Pancreas (tissue), 10 donors: ENCODE results near the gene ZNF385A. TPM values are rescaled to one million over a fixed set of nuclear protein-coding genes. Genes with fewer than 3 reads are reported as not detected.

Experiments used
- ATAC-seq, 4 donors: fragments of 200-7000 bp; cut with Tn5 transposase; one replicate each; pipeline versions ENCODE4 v1.8.0 to v1.9.1; 2020; ENCODE audit warnings: mild to moderate bottlenecking in 4 of 4, moderate library complexity in 4 of 4
- DNase-seq, 6 donors: peaks; one replicate each; pipeline ENCODE4 v3.0.0-alpha.2; 2020
- FAIRE-seq: peaks from 2 replicates; lab custom pipeline; 2012; peaks lifted over from hg19 to GRCh38; lab: Jason Lieb, UNC
- H3K27ac ChIP-seq, 4 donors: fragments of 200-600 bp; sonication (generic); 1 replicate in 3 of 4; 2 replicates in 1 of 4; pipeline versions ENCODE4 v1.5.0 to v1.8.0; 2020
- H3K27me3 ChIP-seq, 4 donors: fragments of 200-600 bp; one replicate each; pipeline ENCODE4 v1.8.0; 2021
- H3K36me3 ChIP-seq, 3 donors: fragments of 200-600 bp; sonication (generic) in 1 of 3; one replicate each; pipeline versions ENCODE4 v1.5.0 to v1.8.0; 2020 to 2021
- H3K4me1 ChIP-seq, 3 donors: fragments of 200-600 bp; one replicate each; pipeline ENCODE4 v1.8.0; 2021
- H3K4me3 ChIP-seq, 4 donors: fragments of 200-600 bp; sonication (generic) in 2 of 4; one replicate each; pipeline versions ENCODE4 v1.5.0 to v1.8.0; 2020 to 2021
- H3K9me3 ChIP-seq, 4 donors: fragments of 200-600 bp; one replicate each; pipeline ENCODE4 v1.8.0; 2021
- CTCF ChIP-seq, 4 donors: fragments of 200-600 bp; sonication (generic) in 3 of 4; IDR thresholded peaks; one replicate each; pipeline versions ENCODE4 v1.5.0 to v1.8.0; 2021; ENCODE audit warnings: antibody characterized with exemption in 4 of 4
- WGBS, 2 donors: extraction: QIAGEN DNeasy Blood & Tissue Kit; methylation state at CpG; one replicate each; pipeline ENCODE4 v1.1.7; 2013; 5-methylcytosine and 5-hydroxymethylcytosine counted together
- intact Hi-C, 3 donors: fragments of 100-400 bp; cut with DNase I; formaldehyde crosslinking; loops; one replicate each; pipeline versions ENCODE4 v1.11.1 to v1.14.2; 2022
- polyA plus RNA-seq, 2 donors: library from polyadenylated mRNA; stranded (reverse); fragments of 200-250 nt; gene quantifications; one replicate each; pipeline ENCODE4 v1.2.3, GENCODE V29; 2013
- total RNA-seq, 6 donors: library from RNA; stranded (reverse); fragmentation: NEBNext Ultra II Directional in 4 of 6; extraction: Animal tissue kit (Norgen Biotek cat#: 25700) in 4 of 6; gene quantifications; one replicate each; pipeline versions ENCODE4 v1.2.1 to v1.2.4, GENCODE V29; 2021 to 2023
- donor health status: healthy with polysubstance abuse.
- donor health status: DM: no; HTN: no; CAD: no; lungs with moderate emphysema.
- donor health status: DM: no; HTN: no; CAD: no.
- donor health status: control.
- donor health status: control.
- donor health status: Bipolar disorder and iron deficiency.
- donor health status: DM: yes; HTN: yes; CAD: no.
- donor health status: DM: no; HTN: no; CAD: no.
- donor health status: DM: no; HTN: no; CAD: no.
- donor health status: DM: yes; HTN: yes; CAD: no.

The ZNF385A gene
- total and polyA plus RNA-seq, 8 donors = 0.59 to 8.2 (median 2.9) TPM

- no peak for ATAC-seq
- DNase-seq = no peak
- Histone ChIP-seq H3K27ac (no peak overlapping the region), H3K9me3 (no peaks in the 10 kb centered on the region), H3K4me1 (no peaks in the 10 kb centered on the region), H3K27me3 (no peaks in the 10 kb centered on the region), H3K4me3 (no peak overlapping the region), H3K36me3 (no peaks in the 10 kb centered on the region)
- no peak for TF ChIP-seq CTCF (IDR thresholded peaks at IDR 0.05)
- intact Hi-C loops = loop anchor here in 1 of 3 donors (10.0 kb wide), 1 partner anchor 64 kb away; no protein-coding TSS in a partner anchor
- WGBS, 2 donors = 85% methylated on average over 4 of the region's 4 CpGs
- FAIRE-seq = no peak
These were observed 3.4 kb downstream of the ZNF385A start for GRCh38 chr12:54381136-54381535.

- no peaks in the 10 kb centered on the region for H3K9me3 ChIP-seq
- peak overlapping the region in 1 of 4 donors; percentile 46 for H3K27ac ChIP-seq
- FAIRE-seq (no peak), ATAC-seq (peak; percentile 92 to 95 (median 94)), DNase-seq (peak; percentile 84 to 96 (median 92))
- intact Hi-C loops = loop anchor here in 1 of 3 donors (10.0 kb wide), 1 partner anchor 65 kb away; no protein-coding TSS in a partner anchor
- WGBS, 2 donors = 8 to 11% methylated on average over 17 to 19 of the region's 19 CpGs
- H3K27me3 ChIP-seq = no peaks in the 10 kb centered on the region
- H3K4me1 ChIP-seq = no peaks in the 10 kb centered on the region
- H3K4me3 ChIP-seq = peak overlapping the region in 3 of 4 donors; percentile 23 to 51 (median 39)
- peak; percentile 100 for TF ChIP-seq CTCF (IDR thresholded peaks at IDR 0.05)
- H3K36me3 ChIP-seq = no peaks in the 10 kb centered on the region
These were observed 4.9 kb downstream of the ZNF385A start for GRCh38 chr12:54379398-54380201.

- Histone ChIP-seq H3K36me3 (no peaks in the 10 kb centered on the region), H3K4me1 (no peaks in the 10 kb centered on the region), H3K27ac (peak overlapping the region in 1 of 4 donors; percentile 46), H3K4me3 (peak overlapping the region in 3 of 4 donors; percentile 23 to 51 (median 39)), H3K27me3 (no peaks in the 10 kb centered on the region), H3K9me3 (no peaks in the 10 kb centered on the region)
- WGBS, 2 donors = 4 to 10% methylated on average over 10 to 48 of the region's 49 CpGs
- DNase-seq (peak; percentile 48 to 87 (median 70)), ATAC-seq (peak; percentile 91 to 93 (median 92)), FAIRE-seq (no peak)
- TF ChIP-seq CTCF (IDR thresholded peaks at IDR 0.05) = no peak
- intact Hi-C loops = no loop called here
These were observed 5.6 kb downstream of the ZNF385A start for GRCh38 chr12:54378796-54379397.

GRCh38 chr12:54377797-54378515, 6.6 kb downstream of the ZNF385A start:
- intact Hi-C loops = no loop called here
- FAIRE-seq (no peak), DNase-seq (no peak), ATAC-seq (no peak)
- no peaks in the 10 kb centered on the region for H3K27me3 ChIP-seq
- no peak for TF ChIP-seq CTCF (IDR thresholded peaks at IDR 0.05)
- no peaks in the 10 kb centered on the region for H3K9me3 ChIP-seq
- WGBS, 2 donors = 70 to 84% methylated on average over 6 of the region's 6 CpGs
- H3K4me1 ChIP-seq = no peaks in the 10 kb centered on the region
- H3K36me3 ChIP-seq = no peaks in the 10 kb centered on the region
- H3K4me3 ChIP-seq = no peak overlapping the region
- H3K27ac ChIP-seq = no peak overlapping the region
